22Rv1 (cell line): ENCODE results near the gene TSC22D1.

Source experiments
- H3K27ac ChIP-seq: fragments of 450-650 bp; 2 replicates; pipeline ENCODE4 v1.5.1; 2017
- CTCF ChIP-seq: fragments of 450-650 bp; IDR thresholded peaks from 2 replicates; pipeline ENCODE4 v1.5.1; 2017; ENCODE audit warnings: mild to moderate bottlenecking
- ZFX ChIP-seq: fragments of 450-650 bp; IDR thresholded peaks from 2 replicates; pipeline ENCODE4 v1.6.1; 2017; ENCODE audit warnings: antibody characterized with exemption, borderline replicate concordance

The TSC22D1 gene

GRCh38 chr13:44451651-44452050 is 124.5 kb downstream of the TSC22D1 start:
- no peak for TF ChIP-seq ZFX
- no peak for TF ChIP-seq CTCF
- H3K27ac ChIP-seq, result no peak overlapping the region

GRCh38 chr13:44451126-44451525 is 125.0 kb downstream of the TSC22D1 start:
- TF ChIP-seq ZFX, result no peak
- no peak for TF ChIP-seq CTCF
- no peak overlapping the region for H3K27ac ChIP-seq

- TF ChIP-seq ZFX, result no peak
- no peak for TF ChIP-seq CTCF
- no peak overlapping the region for H3K27ac ChIP-seq
Observed at GRCh38 chr13:44449999-44450821, 125.9 kb downstream of the TSC22D1 start.

GRCh38 chr13:44448875-44449274 is 127.3 kb downstream of the TSC22D1 start:
- no peak for TF ChIP-seq ZFX
- no peak for TF ChIP-seq CTCF

GRCh38 chr13:44448373-44448772 is 127.8 kb downstream of the TSC22D1 start:
- H3K27ac ChIP-seq, result no peak overlapping the region
- no peak for TF ChIP-seq ZFX
- TF ChIP-seq CTCF, result no peak

More at GRCh38 chr13:44448875-44449274, 127.3 kb downstream of the TSC22D1 start:
- no peak overlapping the region for H3K27ac ChIP-seq

GRCh38 chr13:44447783-44448321 is 128.3 kb downstream of the TSC22D1 start:
- no peak overlapping the region for H3K27ac ChIP-seq
- TF ChIP-seq CTCF, result no peak

GRCh38 chr13:44440046-44440608 is 136.0 kb downstream of the TSC22D1 start:
- no peak for TF ChIP-seq CTCF
- no peak for TF ChIP-seq ZFX
- H3K27ac ChIP-seq, result no peak overlapping the region
